ENCODE data around the gene CCSER2.

- TF ChIP-seq POLR2A (IDR thresholded peaks at IDR 0.05) (no peak), CTCF (IDR thresholded peaks at IDR 0.05) (no peak), EP300 (IDR thresholded peaks at IDR 0.05) (no peak)
These were observed 84.1 kb downstream of the CCSER2 start for GRCh38 chr10:84412482-84412881.

All from tibial nerve (tissue), 4 donors.